HG03354 (cell line): ENCODE measurements around the gene TOMM20.
"Not testable (repeated sequence)": the region's sequence is repeated elsewhere in the genome, so short reads cannot be mapped to it uniquely, and the experiment has no call there.

Experiments
- ATAC-seq: cut with Tn5 transposase; IDR thresholded peaks from one replicate; pipeline ENCODE4 v1.9.1; 2021; ENCODE audit warnings: mild to moderate bottlenecking; ENCODE audit not compliant: unreplicated experiment, poor library complexity, severe bottlenecking

Gene TOMM20

GRCh38 chr1:235128456-235129328, at the start of gene TOMM20:
TOMM20 (minus strand) TSS chr1:235128837; CDS start chr1:235128715, 122 bp downstream.
- peak; percentile 97 for ATAC-seq

GRCh38 chr1:235176486-235176885, 47.8 kb upstream of the TOMM20 start:
- ATAC-seq: no peak

GRCh38 chr1:235169986-235170385, 41.3 kb upstream of the TOMM20 start:
- no peak for ATAC-seq

GRCh38 chr1:235168375-235168774, 39.7 kb upstream of the TOMM20 start:
- ATAC-seq: no peak

- ATAC-seq: no peak
Measured at GRCh38 chr1:235161685-235162327, 33.2 kb upstream of the TOMM20 start.

- ATAC-seq: peak; percentile 94
Measured at GRCh38 chr1:235160957-235161684, 32.5 kb upstream of the TOMM20 start, which contains the start of gene RBM34. RBM34 (minus strand) TSS chr1:235161250; CDS start chr1:235161226, 24 bp downstream.

GRCh38 chr1:235160383-235160956, 31.8 kb upstream of the TOMM20 start:
- ATAC-seq: peak; percentile 59

GRCh38 chr1:235159930-235160329, 31.3 kb upstream of the TOMM20 start:
- not testable (repeated sequence) for ATAC-seq

GRCh38 chr1:235159284-235159683, 30.6 kb upstream of the TOMM20 start:
- not testable (repeated sequence) for ATAC-seq

- no peak for ATAC-seq
Measured at GRCh38 chr1:235158680-235159079, 30.0 kb upstream of the TOMM20 start.

- no peak for ATAC-seq
Measured at GRCh38 chr1:235157150-235157549, 28.5 kb upstream of the TOMM20 start.

GRCh38 chr1:235156740-235157139, 28.1 kb upstream of the TOMM20 start:
- ATAC-seq: no peak

GRCh38 chr1:235156265-235156664, 27.6 kb upstream of the TOMM20 start:
- no peak for ATAC-seq

GRCh38 chr1:235152235-235152634, 23.6 kb upstream of the TOMM20 start:
- ATAC-seq: no peak

GRCh38 chr1:235151033-235151432, 22.4 kb upstream of the TOMM20 start:
- no peak for ATAC-seq

GRCh38 chr1:235149824-235150223, 21.2 kb upstream of the TOMM20 start:
- ATAC-seq: no peak

- no peak for ATAC-seq
Measured at GRCh38 chr1:235147269-235147668, 18.6 kb upstream of the TOMM20 start.

GRCh38 chr1:235145639-235146038, 17.0 kb upstream of the TOMM20 start:
- ATAC-seq: no peak

GRCh38 chr1:235142991-235143390, 14.4 kb upstream of the TOMM20 start:
- no peak for ATAC-seq

- ATAC-seq: no peak
Measured at GRCh38 chr1:235139315-235139714, 10.7 kb upstream of the TOMM20 start.
